ENCODE results near the gene NSL1. TPM values are rescaled to one million over a fixed set of nuclear protein-coding genes. Genes with fewer than 3 reads are reported as not detected.

Gene NSL1
- polyA plus RNA-seq, 1 donor (not counting 4 experiments of a cell fraction or from before 2014, with no cell fraction given): 25.5 TPM

GRCh38 chr1:212754193-212754592 is 37.4 kb downstream of the NSL1 start:
- dilution Hi-C loops (cut with MboI; ENCODE audit: extremely low pct_ligation_motif_present, low sequenced_read_pairs): no loop called here
- Histone ChIP-seq H3K79me2 (ENCODE audit: control insufficient read depth, insufficient read depth, low read length) (no peaks in the 10 kb centered on the region), H3K9me3 (ENCODE audit: control insufficient read depth, low read depth, low read length) (no peaks in the 10 kb centered on the region), H3K9ac (ENCODE audit: control insufficient read depth, extremely low read depth, insufficient read depth, low read length) (no peak overlapping the region), H3K4me1 (ENCODE audit: control insufficient read depth, extremely low read depth, insufficient read depth, low read length) (peaks cover 5% of the 10 kb centered on the region), H3K4me3 (ENCODE audit: control insufficient read depth in 2 of 3, extremely low read depth in 1 of 3, insufficient read depth in 2 of 3, low read depth in 1 of 3, low read length in 3 of 3) (no peak overlapping the region), H3K4me2 (ENCODE audit: control insufficient read depth, extremely low read depth, insufficient read depth, low read depth, low read length) (no peak overlapping the region), H3K27me3 (ENCODE audit: control insufficient read depth, extremely low read depth, insufficient read depth, low read length) (no peaks in the 10 kb centered on the region), H3K9me1 (ENCODE audit: control insufficient read depth, extremely low read depth, insufficient read depth, low read length) (no peaks in the 10 kb centered on the region), H2AFZ (ENCODE audit: control insufficient read depth, low read length) (no peak overlapping the region), H3K36me3 (ENCODE audit: control insufficient read depth in 2 of 2, extremely low read depth in 1 of 2, insufficient read depth in 2 of 2, low read length in 2 of 2) (no peaks in the 10 kb centered on the region), H3K27ac (ENCODE audit: control insufficient read depth, insufficient read depth, low read length) (no peak overlapping the region), H4K20me1 (ENCODE audit: control insufficient read depth, extremely low read depth, insufficient read depth, low read length) (no peaks in the 10 kb centered on the region)
- TF ChIP-seq EZH2 (IDR thresholded peaks at IDR 0.05; ENCODE audit: low read length) (no peak), CTCF (optimal IDR thresholded peaks at IDR 0.05 in 1 of 3, IDR thresholded peaks at IDR 0.05 in 1 of 3, conservative IDR thresholded peaks at IDR 0.05 in 1 of 3; ENCODE audit: extremely low read depth in 1 of 3, insufficient read depth in 2 of 3, low read length in 3 of 3) (no peak)
- FAIRE-seq: no peak
- DNase-seq (ENCODE audit: low read depth, low spot score): no peak

GRCh38 chr1:212753749-212754148 is 37.8 kb downstream of the NSL1 start:
- DNase-seq (ENCODE audit: low read depth, low spot score) (no peak), FAIRE-seq (no peak)
- no peak for TF ChIP-seq CTCF (optimal IDR thresholded peaks at IDR 0.05 in 1 of 3, IDR thresholded peaks at IDR 0.05 in 1 of 3, conservative IDR thresholded peaks at IDR 0.05 in 1 of 3; ENCODE audit: extremely low read depth in 1 of 3, insufficient read depth in 2 of 3, low read length in 3 of 3)
- TF ChIP-seq EZH2 (IDR thresholded peaks at IDR 0.05; ENCODE audit: low read length): no peak
- no peaks in the 10 kb centered on the region for H3K79me2 ChIP-seq (ENCODE audit: control insufficient read depth, insufficient read depth, low read length)
- no peak overlapping the region for H3K4me2 ChIP-seq (ENCODE audit: control insufficient read depth, extremely low read depth, insufficient read depth, low read depth, low read length)
- H3K9me1 ChIP-seq (ENCODE audit: control insufficient read depth, extremely low read depth, insufficient read depth, low read length): no peaks in the 10 kb centered on the region
- no peak overlapping the region for H3K9ac ChIP-seq (ENCODE audit: control insufficient read depth, extremely low read depth, insufficient read depth, low read length)
- H3K4me1 ChIP-seq (ENCODE audit: control insufficient read depth, extremely low read depth, insufficient read depth, low read length): peaks cover 5% of the 10 kb centered on the region
- H4K20me1 ChIP-seq (ENCODE audit: control insufficient read depth, extremely low read depth, insufficient read depth, low read length): no peaks in the 10 kb centered on the region
- no peak overlapping the region for H2AFZ ChIP-seq (ENCODE audit: control insufficient read depth, low read length)
- no peak overlapping the region for H3K4me3 ChIP-seq (ENCODE audit: control insufficient read depth in 2 of 3, extremely low read depth in 1 of 3, insufficient read depth in 2 of 3, low read depth in 1 of 3, low read length in 3 of 3)
- no peaks in the 10 kb centered on the region for H3K27me3 ChIP-seq (ENCODE audit: control insufficient read depth, extremely low read depth, insufficient read depth, low read length)
- dilution Hi-C loops (cut with MboI; ENCODE audit: extremely low pct_ligation_motif_present, low sequenced_read_pairs): no loop called here
- H3K27ac ChIP-seq (ENCODE audit: control insufficient read depth, insufficient read depth, low read length): no peak overlapping the region
- H3K9me3 ChIP-seq (ENCODE audit: control insufficient read depth, low read depth, low read length): no peaks in the 10 kb centered on the region
- H3K36me3 ChIP-seq (ENCODE audit: control insufficient read depth in 2 of 2, extremely low read depth in 1 of 2, insufficient read depth in 2 of 2, low read length in 2 of 2): no peaks in the 10 kb centered on the region

Measured in keratinocyte (primary cell).